K562 (cell line): ENCODE measurements around the gene ECE2.

Experiments used
- ETV5 ChIP-seq: sonication (generic); formaldehyde crosslinking; IDR thresholded peaks from 2 replicates; pipeline ENCODE4 v1.4.0; 2020; ENCODE audit warnings: low read depth, mild to moderate bottlenecking, missing genetic modification reagents
- FOSL1 ChIP-seq: fragments of 200-800 bp; sonication (Bioruptor generic); conservative IDR thresholded peaks from 2 replicates; pipeline ENCODE4 v1.6.1; 2016; ENCODE audit warnings: missing genetic modification characterization, missing compliant biosample characterization
- HDAC2 ChIP-seq: fragments of 450-650 bp; IDR thresholded peaks from 2 replicates; pipeline ENCODE4 v1.6.1; 2016; ENCODE audit warnings: mild to moderate bottlenecking
- HNRNPL ChIP-seq: fragments of 200-400 bp; formaldehyde crosslinking; IDR thresholded peaks from 2 replicates; pipeline ENCODE4 v1.6.1; 2017; ENCODE audit warnings: low read depth, mild to moderate bottlenecking, low read length
- NFE2L1 ChIP-seq: fragments of 450-650 bp; IDR thresholded peaks from 2 replicates; pipeline ENCODE4 v1.6.1; 2016; ENCODE audit warnings: missing genetic modification characterization, low read depth, mild to moderate bottlenecking, missing compliant biosample characterization, moderate library complexity, borderline replicate concordance
- RAD21 ChIP-seq, 2 experiments: fragments of 250-450 bp in 1 of 2; fragments of 450-650 bp in 1 of 2; sonication (Bioruptor Pico) in 1 of 2; formaldehyde crosslinking in 1 of 2; IDR thresholded peaks in 1 of 2; conservative IDR thresholded peaks in 1 of 2; 2 replicates each; pipeline versions ENCODE4 v1.4.0 to v1.8.0; 2020 to 2022; ENCODE audit warnings: mild to moderate bottlenecking in 2 of 2, moderate library complexity in 1 of 2
- ZNF253 ChIP-seq: fragments of 250-450 bp; sonication (Bioruptor Pico); conservative IDR thresholded peaks from 2 replicates; pipeline ENCODE4 v1.6.1; 2021; ENCODE audit warnings: mild to moderate bottlenecking
- ZNF280A ChIP-seq: fragments of 450-650 bp; IDR thresholded peaks from 2 replicates; pipeline ENCODE4 v1.6.1; 2018; ENCODE audit warnings: mild to moderate bottlenecking, low read depth; ENCODE audit not compliant: partially characterized antibody

GRCh38 chr3:184236636-184237035, 39.2 kb upstream of the ECE2 start:
- no peak for TF ChIP-seq FOSL1 (tag)
- TF ChIP-seq HDAC2: no peak
- no peak for TF ChIP-seq HNRNPL
- TF ChIP-seq ZNF280A: no peak
- TF ChIP-seq ZNF253 (CRISPR knock-in tag): no peak
- no peak for TF ChIP-seq NFE2L1
- TF ChIP-seq RAD21 (CRISPR knock-in tag; conservative IDR thresholded peaks at IDR 0.05 in 1 of 2, IDR thresholded peaks at IDR 0.05 in 1 of 2): no peak
- no peak for TF ChIP-seq ETV5
